NCI-H1092 treated with DMSO at 0.1 percent for 48 hours (cell line): ENCODE results near the gene POGK.

Experiments used
- DNase-seq: peaks from one replicate; lab custom pipeline; 2025; lab: John Stamatoyannopoulos, UW

The POGK gene

DNA sequence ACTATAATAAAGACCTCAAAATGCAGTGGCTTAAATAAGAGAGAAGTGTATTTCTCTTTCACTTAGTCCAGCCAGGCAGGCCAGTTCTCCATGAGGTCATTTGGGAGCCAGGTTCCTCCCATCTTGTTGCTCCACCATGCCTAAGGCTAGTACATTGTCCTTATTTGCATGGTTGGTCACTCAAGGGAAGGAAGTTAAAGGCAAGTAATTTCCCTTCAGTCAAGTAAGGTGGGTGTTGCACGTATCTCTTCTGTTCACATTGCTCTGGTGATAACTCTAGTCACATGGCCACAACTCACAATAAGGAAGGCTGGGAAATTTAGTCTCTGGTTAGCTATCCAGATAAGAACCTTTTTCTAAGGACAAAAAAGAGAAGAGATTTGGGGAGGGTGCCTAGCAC is 64.0 kb downstream of the POGK start:
- DNase-seq = no peak

DNA sequence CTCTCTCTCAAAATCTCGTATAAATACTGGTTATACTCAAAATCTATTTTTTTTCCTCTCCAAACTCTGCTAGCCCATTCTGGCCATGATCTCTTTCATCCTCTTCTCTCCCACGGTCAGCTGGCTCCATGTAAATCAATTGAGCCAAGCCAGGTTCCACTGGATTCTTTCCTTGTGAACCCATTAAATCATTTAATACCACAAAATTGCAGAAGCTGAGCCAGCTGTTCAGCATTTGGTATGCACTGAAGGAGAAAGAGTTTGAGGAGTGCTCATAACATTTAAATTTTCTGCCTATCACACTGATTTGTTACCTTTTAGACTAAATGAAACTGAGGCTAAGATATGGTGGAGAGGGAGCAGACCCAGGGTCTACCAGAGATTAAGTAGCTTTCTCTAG is 65.9 kb downstream of the POGK start:
- no peak for DNase-seq

DNA sequence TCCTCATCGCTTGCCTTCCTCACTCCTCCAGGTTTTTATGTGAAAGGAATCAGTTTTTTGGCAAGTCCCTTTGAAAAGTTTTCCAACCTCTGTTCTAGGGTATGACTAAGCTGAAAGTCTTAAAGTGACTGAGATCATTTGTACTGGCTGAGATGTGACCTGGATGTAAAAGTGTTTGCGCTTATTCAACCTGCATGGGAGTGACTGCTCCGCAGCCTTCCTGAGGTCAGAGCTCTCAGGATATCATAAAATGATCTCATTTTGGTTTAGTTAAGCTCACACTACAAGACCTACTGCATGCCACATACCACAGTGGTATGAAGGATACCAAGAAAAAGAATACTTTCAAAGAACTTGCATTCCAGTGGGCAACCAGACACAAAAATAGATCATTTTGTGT is 66.6 kb downstream of the POGK start:
- DNase-seq = no peak
